HG03280 (cell line): Measurements from ENCODE around the gene UBL7.

Experiments used
- ATAC-seq: cut with Tn5 transposase; IDR thresholded peaks from one replicate; pipeline ENCODE4 v1.9.1; 2021; ENCODE audit warnings: mild to moderate bottlenecking, moderate library complexity; ENCODE audit not compliant: unreplicated experiment

The UBL7 gene

GRCh38 chr15:74409225-74409624 is 51.7 kb downstream of the UBL7 start:
- no peak for ATAC-seq

DNA sequence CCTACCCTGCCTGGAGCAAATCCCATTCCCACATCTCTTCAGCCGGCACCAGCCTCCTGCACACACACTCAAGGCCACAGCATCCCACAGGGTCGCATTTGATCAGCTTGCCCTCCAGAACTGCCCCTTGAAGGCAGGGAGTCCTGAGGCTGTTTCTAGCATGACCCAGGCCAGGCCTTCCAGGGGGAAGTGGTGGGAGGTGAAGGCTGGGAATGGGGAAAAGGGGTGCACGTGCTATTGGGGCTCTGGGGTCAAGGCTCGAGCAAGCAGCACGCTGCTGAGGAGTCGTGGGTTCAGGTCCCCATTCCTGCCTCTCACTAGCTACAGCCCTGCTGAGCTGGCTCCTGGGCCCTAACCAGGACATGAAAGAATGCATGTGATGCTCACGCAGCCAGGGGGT is 52.1 kb downstream of the UBL7 start:
- no peak for ATAC-seq

DNA sequence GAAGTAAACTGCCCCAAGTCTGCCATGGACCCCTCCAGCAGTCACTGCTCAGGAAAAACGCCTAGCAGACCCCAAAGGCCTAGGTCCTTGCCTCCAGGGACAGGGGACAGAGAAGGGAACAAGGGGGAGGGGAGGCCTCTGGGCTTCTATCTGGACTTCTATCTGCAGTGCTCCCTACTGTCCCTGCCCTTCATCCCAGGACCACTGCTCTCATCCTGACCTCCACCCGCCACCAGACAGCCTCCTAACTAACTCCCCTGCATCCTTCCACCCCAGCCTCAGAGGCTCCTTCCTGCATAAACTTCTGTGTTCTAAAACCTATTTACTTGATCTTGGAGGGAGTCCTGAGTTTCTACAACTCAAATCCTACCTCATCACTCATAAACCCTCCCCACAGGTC is 52.6 kb downstream of the UBL7 start:
- no peak for ATAC-seq

DNA sequence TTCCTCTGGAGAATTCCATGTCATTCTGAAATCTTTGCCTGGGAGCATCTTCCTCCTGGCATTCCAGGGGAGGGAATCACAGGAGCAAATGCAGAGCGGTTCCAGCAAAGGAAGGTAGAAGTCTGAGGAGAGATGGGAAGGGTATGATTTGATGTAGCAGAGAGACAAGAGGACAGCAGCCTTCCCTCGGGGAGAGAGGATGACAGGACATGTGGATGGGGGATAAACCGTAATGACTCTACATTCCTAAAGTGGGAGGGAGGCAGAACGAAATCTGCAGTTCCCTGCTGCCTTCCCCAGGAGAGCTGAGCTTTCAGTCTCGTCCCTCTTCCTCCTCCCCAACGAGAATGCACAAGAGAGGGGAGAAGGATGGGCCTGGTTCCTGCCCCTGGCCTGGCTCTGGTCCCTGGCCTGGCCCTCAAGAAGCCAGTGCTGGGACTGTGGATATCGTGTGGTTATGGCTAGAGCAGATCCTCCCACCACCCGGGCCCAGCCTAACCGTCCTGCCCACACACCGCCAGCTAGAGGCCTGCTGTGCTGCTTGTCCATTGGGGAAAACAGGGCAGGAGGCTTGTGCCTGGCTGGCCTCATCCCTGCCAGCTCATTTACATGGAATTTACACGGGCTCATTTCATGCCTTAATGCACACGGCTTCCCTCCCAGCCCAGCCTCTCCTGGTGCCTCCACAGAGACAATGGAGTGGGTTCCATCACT is 53.8 kb downstream of the UBL7 start:
- ATAC-seq: no peak

- ATAC-seq: no peak
Measured at GRCh38 chr15:74406517-74406916, 54.4 kb downstream of the UBL7 start.

GRCh38 chr15:74405823-74406222 is 55.1 kb downstream of the UBL7 start:
- no peak for ATAC-seq

- ATAC-seq: no peak
Measured at GRCh38 chr15:74403991-74404563, 56.9 kb downstream of the UBL7 start.

DNA sequence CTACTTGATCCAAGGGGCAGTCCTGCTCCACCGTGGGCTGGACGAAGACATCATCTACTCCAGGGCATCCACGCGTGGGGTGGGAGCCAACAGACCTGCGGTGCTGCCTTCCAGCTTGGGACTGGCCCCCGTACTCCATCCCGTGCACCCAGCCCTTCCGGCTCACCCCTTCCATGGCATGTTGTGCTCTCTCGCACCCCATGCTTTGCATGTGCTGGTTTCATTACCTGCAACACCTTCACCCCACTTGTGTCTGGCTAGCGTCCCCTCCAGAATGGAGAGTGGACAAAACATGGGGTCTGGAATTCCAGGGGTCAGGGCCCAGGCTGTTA is 57.4 kb downstream of the UBL7 start:
- no peak for ATAC-seq

DNA sequence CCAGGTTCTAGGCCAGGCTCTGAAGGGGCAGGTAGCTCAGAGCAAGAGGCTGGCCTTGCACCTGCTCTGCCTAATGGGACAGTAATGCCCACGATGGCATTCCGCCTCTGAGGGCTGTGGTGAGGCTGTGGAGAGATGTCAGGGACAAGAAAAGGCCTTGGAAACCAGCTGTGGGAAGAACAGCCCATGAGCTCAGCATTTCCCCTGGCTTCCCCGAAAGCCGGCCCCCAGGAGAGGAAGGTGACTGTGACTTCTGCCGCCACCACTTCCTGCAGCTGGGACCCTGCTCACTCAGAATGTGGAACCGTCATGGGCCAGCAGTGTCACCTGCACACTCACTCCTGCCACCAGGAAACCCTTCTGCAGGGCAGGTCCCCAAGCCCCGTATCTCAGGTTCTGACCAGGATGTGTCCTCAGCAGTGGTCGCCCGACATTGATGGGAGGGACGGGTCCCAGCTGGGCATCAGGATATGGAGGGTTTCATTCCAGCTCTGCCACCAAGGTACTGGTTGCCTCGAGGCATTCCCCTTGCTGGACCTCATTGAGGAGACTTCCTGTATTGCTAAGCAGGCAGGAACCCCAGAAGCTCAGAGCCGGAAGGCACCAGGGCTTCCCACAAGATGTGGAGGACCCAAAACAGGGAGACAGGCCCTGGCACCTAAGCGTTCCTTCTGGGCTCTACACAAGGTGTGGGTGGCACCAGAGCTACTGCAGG is 57.9 kb downstream of the UBL7 start:
- peak; percentile 31 for ATAC-seq

DNA sequence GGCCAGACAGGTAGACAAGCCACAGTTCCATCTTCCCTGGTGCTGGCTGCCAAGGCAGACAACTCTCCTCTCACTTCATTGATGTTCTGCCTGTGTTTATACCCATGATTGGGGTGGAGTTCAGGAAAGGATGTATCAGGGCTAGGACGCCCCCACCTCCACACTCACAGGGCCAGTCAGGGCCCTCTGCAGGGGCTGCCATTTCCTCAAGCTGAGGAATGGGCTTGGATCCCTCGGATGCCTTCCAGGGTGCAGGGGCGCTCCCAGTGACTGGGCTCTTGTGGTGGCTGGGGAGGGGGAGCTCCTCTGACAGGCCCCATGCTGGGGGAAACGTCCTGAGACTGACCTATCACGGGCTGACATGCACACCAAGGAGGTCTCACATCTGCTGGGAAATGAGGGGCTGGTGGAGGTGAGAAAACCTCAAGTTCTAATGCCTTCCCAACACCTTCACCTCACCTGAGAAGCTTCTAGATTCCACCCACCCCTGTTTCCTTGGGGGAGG is 58.6 kb downstream of the UBL7 start:
- no peak for ATAC-seq

GRCh38 chr15:74400915-74401757 is 59.8 kb downstream of the UBL7 start:
- no peak for ATAC-seq

DNA sequence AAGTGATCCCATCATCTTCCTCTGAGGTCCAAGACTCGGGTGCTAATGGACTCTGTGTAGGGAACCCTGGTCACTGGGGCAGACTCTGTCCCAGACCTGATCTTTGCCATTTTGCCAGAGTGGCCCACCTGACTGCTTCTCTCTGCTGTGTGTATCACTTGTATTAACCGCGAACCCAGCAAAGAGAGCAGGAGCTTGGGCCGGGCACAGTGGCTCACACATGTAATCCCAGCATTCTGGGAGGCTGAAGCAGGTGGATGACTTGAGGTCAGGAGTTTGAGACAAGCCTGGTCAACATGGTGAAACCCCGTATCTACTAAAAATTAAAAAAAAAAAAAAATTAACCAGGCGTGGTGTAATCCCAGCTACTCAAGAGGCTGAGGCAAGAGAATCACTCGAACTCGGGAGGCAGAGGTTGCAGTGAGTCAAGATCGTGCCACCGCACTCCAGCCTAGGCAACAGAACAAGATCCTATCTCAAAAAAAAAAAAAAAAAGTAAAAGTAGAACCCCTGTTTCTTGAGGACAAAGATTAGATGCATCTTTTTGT is 60.6 kb downstream of the UBL7 start:
- no peak for ATAC-seq

- ATAC-seq: no peak
Measured at GRCh38 chr15:74399511-74400312, 61.2 kb downstream of the UBL7 start.

DNA sequence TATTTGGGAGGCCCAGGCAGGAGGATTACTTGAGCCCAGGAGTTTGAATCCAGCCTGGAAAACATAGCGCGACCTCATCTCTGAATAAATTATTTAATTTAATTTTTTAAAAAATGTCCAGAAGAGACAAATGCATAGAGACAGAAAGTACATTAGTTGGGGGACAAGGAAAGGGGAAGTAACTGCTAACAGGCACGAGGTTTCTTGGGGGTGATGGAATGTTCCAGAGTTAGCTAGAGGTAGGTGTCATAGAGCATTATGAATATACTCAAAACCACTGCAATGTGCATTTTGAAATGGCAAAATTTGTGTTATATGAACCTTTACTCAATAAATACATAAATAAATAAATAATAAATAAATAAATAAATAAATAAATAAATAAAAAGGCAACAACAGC is 61.9 kb downstream of the UBL7 start:
- ATAC-seq: no peak

GRCh38 chr15:74398183-74398582 is 62.8 kb downstream of the UBL7 start:
- no peak for ATAC-seq

DNA sequence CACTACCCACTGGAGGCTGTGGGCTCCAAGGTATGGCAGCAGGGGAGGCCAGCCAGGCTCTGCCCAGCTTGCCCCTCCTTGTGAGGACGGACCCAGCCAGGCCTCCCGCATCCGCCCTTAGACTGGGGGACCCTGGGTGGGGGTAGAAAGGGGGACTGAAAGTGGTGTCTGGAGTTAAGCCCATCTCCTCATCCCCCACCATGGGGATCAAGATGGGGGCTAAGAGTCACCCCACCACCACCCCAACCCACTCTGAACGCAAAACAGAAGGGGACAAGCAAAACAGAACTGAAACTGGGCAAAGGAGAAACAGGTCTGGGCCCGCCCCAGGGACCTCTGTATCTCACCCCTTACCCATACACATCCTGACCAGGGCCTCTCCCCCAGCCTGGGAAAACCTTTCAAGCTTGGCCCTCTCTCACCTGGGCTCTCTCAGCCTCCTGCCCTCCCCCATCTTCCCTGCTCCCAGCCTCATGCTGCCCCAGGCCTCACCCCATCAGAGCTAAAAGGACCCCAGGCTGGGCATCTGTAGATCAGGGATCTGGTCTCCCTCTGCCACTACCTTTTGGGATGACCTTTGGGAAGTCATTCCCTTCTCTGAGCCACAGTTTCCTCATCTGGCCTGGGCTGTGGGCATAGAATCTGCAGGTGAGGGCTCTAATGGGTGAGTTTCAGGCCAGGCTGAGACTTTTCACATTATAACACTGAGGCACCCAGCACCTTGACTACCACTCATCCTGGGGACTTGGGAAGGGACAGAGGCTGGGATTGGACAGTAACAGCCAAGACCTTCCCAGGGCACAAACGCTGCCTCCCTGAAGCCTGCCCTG is 63.5 kb downstream of the UBL7 start:
- no peak for ATAC-seq

- ATAC-seq: peak; percentile 30
Measured at GRCh38 chr15:74396445-74397238, 64.3 kb downstream of the UBL7 start.

DNA sequence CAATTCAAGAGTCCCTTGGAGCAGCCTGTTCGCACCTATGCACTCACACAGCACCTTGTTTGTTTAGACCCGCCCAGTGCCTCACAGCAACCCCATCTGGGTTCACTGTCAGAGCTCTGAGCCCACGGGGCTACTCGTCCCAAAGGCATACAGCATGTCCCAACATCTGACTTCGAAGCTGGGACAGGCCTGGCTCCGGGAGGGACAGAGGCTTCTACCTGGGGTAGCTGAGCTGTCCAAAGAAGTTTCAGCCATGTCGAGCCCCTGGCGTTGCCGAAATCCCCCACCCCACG is 64.9 kb downstream of the UBL7 start:
- peak; percentile 4 for ATAC-seq
